ENCODE results near the gene HJURP. TPM values are rescaled to one million over a fixed set of nuclear protein-coding genes. Genes with fewer than 3 reads are reported as not detected.
"Not testable (repeated sequence)": the region's sequence is repeated elsewhere in the genome, so short reads cannot be mapped to it uniquely, and the experiment has no call there.

The HJURP gene, protein sequence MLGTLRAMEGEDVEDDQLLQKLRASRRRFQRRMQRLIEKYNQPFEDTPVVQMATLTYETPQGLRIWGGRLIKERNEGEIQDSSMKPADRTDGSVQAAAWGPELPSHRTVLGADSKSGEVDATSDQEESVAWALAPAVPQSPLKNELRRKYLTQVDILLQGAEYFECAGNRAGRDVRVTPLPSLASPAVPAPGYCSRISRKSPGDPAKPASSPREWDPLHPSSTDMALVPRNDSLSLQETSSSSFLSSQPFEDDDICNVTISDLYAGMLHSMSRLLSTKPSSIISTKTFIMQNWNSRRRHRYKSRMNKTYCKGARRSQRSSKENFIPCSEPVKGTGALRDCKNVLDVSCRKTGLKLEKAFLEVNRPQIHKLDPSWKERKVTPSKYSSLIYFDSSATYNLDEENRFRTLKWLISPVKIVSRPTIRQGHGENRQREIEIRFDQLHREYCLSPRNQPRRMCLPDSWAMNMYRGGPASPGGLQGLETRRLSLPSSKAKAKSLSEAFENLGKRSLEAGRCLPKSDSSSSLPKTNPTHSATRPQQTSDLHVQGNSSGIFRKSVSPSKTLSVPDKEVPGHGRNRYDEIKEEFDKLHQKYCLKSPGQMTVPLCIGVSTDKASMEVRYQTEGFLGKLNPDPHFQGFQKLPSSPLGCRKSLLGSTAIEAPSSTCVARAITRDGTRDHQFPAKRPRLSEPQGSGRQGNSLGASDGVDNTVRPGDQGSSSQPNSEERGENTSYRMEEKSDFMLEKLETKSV
- polyA plus RNA-seq (2013) = 21.0 and 22.2 TPM in 2 replicates

DNA sequence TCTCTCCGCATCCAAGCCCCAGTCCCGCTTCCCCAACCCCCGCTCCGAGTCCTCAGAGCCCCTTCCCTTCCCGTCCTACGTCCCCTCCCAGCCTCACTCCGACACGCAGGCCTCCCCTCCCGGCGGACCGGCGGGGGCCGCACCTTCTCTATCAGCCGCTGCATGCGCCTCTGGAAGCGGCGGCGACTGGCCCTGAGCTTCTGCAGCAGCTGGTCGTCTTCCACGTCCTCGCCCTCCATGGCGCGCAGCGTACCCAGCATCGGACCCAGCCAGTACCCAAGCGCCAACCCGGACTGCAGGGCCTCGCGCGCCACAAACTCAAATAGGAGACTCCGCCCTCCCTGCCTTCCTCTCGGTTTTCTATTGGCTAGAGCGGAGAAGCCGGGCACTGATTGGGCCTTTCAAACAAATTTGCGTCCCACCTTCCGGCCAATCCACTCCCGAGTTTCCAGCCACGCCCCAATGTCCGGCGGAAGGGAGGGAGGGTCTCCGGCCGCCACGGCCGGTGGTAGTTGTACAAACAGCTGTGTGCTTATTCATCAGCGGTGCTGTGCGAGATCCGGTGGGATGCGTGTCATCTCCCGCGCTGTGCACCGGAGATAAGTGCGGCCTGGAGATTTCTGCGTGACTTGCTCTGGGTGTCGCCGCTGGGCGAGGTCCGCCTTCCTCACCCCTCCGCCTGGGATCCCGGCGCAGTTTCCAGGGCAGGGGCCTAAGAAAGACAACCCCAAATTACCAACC, at the start of gene HJURP:
Gene HJURP, minus strand, starts transcription at position 295 of the 741 bp plus-strand sequence. Its CDS starts 35 bp downstream, at position 260.
- H3K4me2 ChIP-seq (ENCODE audit: low read length) = peak within 1 kb of the TSS; percentile 89
- H2BK120ac ChIP-seq (ENCODE audit: insufficient read depth, low read length, poor library complexity) = peak within 1 kb of the TSS; percentile 60
- H2AK5ac ChIP-seq (ENCODE audit: low read length) = peak within 1 kb of the TSS; percentile 56
- WGBS (ENCODE audit: extremely low coverage, insufficient coverage, insufficient read length) = no CpG with 5 or more reads among the region's 60 CpGs
- peaks cover 14 to 15% of the 10 kb centered on the region in 2 experiments for H3K36me3 ChIP-seq (ENCODE audit: control insufficient read depth in 1 of 2, insufficient read depth in 2 of 2, low read length in 2 of 2)
- DNase-seq = peak; percentile 91 to 96
- H3K18ac ChIP-seq (ENCODE audit: low read length) = peak within 1 kb of the TSS; percentile 99
- peak within 1 kb of the TSS; percentile 96 for H4K8ac ChIP-seq (ENCODE audit: low read depth, low read length)
- H3K4me3 ChIP-seq (ENCODE audit: low read depth, low read length) = peak within 1 kb of the TSS; percentile 98
- H4K12ac ChIP-seq (ENCODE audit: low read depth, low read length) = peak within 1 kb of the TSS; percentile 77
- peaks cover 10% of the 10 kb centered on the region for H3K79me2 ChIP-seq (ENCODE audit: control insufficient read depth, insufficient read depth, low read length, poor library complexity)
- peaks cover 2 to 3% of the 10 kb centered on the region in 2 experiments for H3K4me1 ChIP-seq (ENCODE audit: control insufficient read depth in 1 of 2, insufficient read depth in 2 of 2, low read length in 2 of 2)
- peak within 1 kb of the TSS; percentile 79 for H2BK5ac ChIP-seq (ENCODE audit: low read depth, low read length, poor library complexity)
- no peaks in the 10 kb centered on the region for H3K9me3 ChIP-seq (ENCODE audit: insufficient read depth, low read depth, low read length)
- H3K27ac ChIP-seq (ENCODE audit: low read depth, low read length) = peak within 1 kb of the TSS; percentile 30
- H3K27me3 ChIP-seq (ENCODE audit: insufficient read depth, low read length) = no peaks in the 10 kb centered on the region
- peak within 1 kb of the TSS; percentile 78 for H3K9ac ChIP-seq (ENCODE audit: low read length)
- no peak within 1 kb of the TSS for H3K23ac ChIP-seq (ENCODE audit: low read length)
- H3K79me1 ChIP-seq (ENCODE audit: low read length) = peaks cover 8% of the 10 kb centered on the region
- H2BK12ac ChIP-seq (ENCODE audit: low read length) = no peak within 1 kb of the TSS
- H4K91ac ChIP-seq (ENCODE audit: low read depth, low read length) = peak within 1 kb of the TSS; percentile 94
- H3K14ac ChIP-seq (ENCODE audit: low read length) = peak within 1 kb of the TSS; percentile 93
- peak within 1 kb of the TSS; percentile 94 for H3K4ac ChIP-seq (ENCODE audit: low read depth, low read length)
- peak within 1 kb of the TSS; percentile 98 for H2AFZ ChIP-seq (ENCODE audit: insufficient read depth, low read length, poor library complexity)

DNA sequence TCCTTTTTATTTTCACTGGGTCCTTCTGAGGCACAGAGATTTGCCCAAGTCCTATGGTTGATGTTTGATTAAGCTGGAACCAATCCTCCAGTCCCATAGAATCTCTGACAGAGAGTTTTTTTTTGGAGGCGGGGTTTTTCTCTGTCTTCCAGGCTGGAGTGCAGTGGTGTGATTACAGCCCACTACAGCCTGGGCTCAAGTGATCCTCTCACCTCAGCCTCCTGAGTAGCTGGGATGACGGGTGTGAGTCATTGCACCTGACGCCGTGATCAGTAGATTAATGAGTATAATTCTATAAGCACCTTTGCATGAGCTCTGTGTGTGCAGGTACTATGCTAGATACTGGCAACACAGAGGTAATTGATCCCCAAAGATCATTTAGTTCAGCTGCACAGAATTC, 47.5 kb upstream of the HJURP start:
- H4K91ac ChIP-seq (ENCODE audit: low read depth, low read length) = no peak overlapping the region
- DNase-seq = no peak
- no peaks in the 10 kb centered on the region for H3K4me1 ChIP-seq (ENCODE audit: control insufficient read depth in 1 of 2, insufficient read depth in 2 of 2, low read length in 2 of 2)
- H3K27ac ChIP-seq (ENCODE audit: low read depth, low read length) = no peak overlapping the region
- H3K9me3 ChIP-seq (ENCODE audit: insufficient read depth, low read depth, low read length) = peaks cover 2% of the 10 kb centered on the region
- H2AFZ ChIP-seq (ENCODE audit: insufficient read depth, low read length, poor library complexity) = no peak overlapping the region
- H3K27me3 ChIP-seq (ENCODE audit: insufficient read depth, low read length) = no peaks in the 10 kb centered on the region
- H3K9ac ChIP-seq (ENCODE audit: low read length) = no peak overlapping the region
- H4K12ac ChIP-seq (ENCODE audit: low read depth, low read length) = no peak overlapping the region
- H4K8ac ChIP-seq (ENCODE audit: low read depth, low read length) = no peak overlapping the region
- no peak overlapping the region for H3K23ac ChIP-seq (ENCODE audit: low read length)
- no peak overlapping the region for H3K14ac ChIP-seq (ENCODE audit: low read length)
- H2BK12ac ChIP-seq (ENCODE audit: low read length) = no peak overlapping the region
- no peaks in the 10 kb centered on the region for H3K79me2 ChIP-seq (ENCODE audit: control insufficient read depth, insufficient read depth, low read length, poor library complexity)
- no peak overlapping the region for H3K4me2 ChIP-seq (ENCODE audit: low read length)
- H3K18ac ChIP-seq (ENCODE audit: low read length) = no peak overlapping the region
- H2AK5ac ChIP-seq (ENCODE audit: low read length) = no peak overlapping the region
- H3K4ac ChIP-seq (ENCODE audit: low read depth, low read length) = no peak overlapping the region
- no peak overlapping the region for H2BK5ac ChIP-seq (ENCODE audit: low read depth, low read length, poor library complexity)
- no CpG with 5 or more reads among the region's 4 CpGs for WGBS (ENCODE audit: extremely low coverage, insufficient coverage, insufficient read length)
- no peak overlapping the region for H2BK120ac ChIP-seq (ENCODE audit: insufficient read depth, low read length, poor library complexity)
- H3K4me3 ChIP-seq (ENCODE audit: low read depth, low read length) = no peak overlapping the region
- H3K79me1 ChIP-seq (ENCODE audit: low read length) = no peaks in the 10 kb centered on the region
- H3K36me3 ChIP-seq (ENCODE audit: control insufficient read depth in 1 of 2, insufficient read depth in 2 of 2, low read length in 2 of 2) = no peaks in the 10 kb centered on the region

DNA sequence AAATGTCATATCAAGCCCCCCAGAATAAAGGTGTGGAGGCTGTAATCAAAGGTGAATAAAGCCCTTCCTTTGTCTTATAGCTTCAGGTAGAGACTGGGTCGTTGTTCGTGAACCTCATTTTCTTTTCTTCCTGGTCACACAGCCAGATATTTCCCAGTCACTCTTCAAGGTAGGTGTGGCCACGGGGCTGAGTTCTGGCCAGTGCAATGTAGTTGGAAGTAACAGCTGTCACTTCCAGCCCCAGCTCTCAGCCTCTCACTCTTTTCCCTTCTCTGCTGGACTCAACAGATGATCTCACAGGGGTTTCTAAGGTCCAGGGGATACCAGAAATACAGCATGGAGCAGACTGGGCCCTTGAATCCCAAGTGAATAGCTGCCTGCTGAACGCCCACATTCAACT, 47.0 kb upstream of the HJURP start:
- H2AFZ ChIP-seq (ENCODE audit: insufficient read depth, low read length, poor library complexity) = no peak overlapping the region
- H3K4me1 ChIP-seq (ENCODE audit: control insufficient read depth in 1 of 2, insufficient read depth in 2 of 2, low read length in 2 of 2) = no peaks in the 10 kb centered on the region
- no peak overlapping the region for H3K4ac ChIP-seq (ENCODE audit: low read depth, low read length)
- H3K9ac ChIP-seq (ENCODE audit: low read length) = no peak overlapping the region
- no peak overlapping the region for H3K27ac ChIP-seq (ENCODE audit: low read depth, low read length)
- H3K79me2 ChIP-seq (ENCODE audit: control insufficient read depth, insufficient read depth, low read length, poor library complexity) = no peaks in the 10 kb centered on the region
- no peak overlapping the region for H3K4me3 ChIP-seq (ENCODE audit: low read depth, low read length)
- H3K14ac ChIP-seq (ENCODE audit: low read length) = no peak overlapping the region
- H2BK12ac ChIP-seq (ENCODE audit: low read length) = no peak overlapping the region
- H3K23ac ChIP-seq (ENCODE audit: low read length) = no peak overlapping the region
- no peak overlapping the region for H3K18ac ChIP-seq (ENCODE audit: low read length)
- H3K4me2 ChIP-seq (ENCODE audit: low read length) = no peak overlapping the region
- no peak overlapping the region for H2BK5ac ChIP-seq (ENCODE audit: low read depth, low read length, poor library complexity)
- no peaks in the 10 kb centered on the region for H3K27me3 ChIP-seq (ENCODE audit: insufficient read depth, low read length)
- H4K91ac ChIP-seq (ENCODE audit: low read depth, low read length) = no peak overlapping the region
- no peaks in the 10 kb centered on the region for H3K36me3 ChIP-seq (ENCODE audit: control insufficient read depth in 1 of 2, insufficient read depth in 2 of 2, low read length in 2 of 2)
- H3K79me1 ChIP-seq (ENCODE audit: low read length) = no peaks in the 10 kb centered on the region
- peaks cover 2% of the 10 kb centered on the region for H3K9me3 ChIP-seq (ENCODE audit: insufficient read depth, low read depth, low read length)
- H2AK5ac ChIP-seq (ENCODE audit: low read length) = no peak overlapping the region
- H4K12ac ChIP-seq (ENCODE audit: low read depth, low read length) = no peak overlapping the region
- no peak overlapping the region for H2BK120ac ChIP-seq (ENCODE audit: insufficient read depth, low read length, poor library complexity)
- WGBS (ENCODE audit: extremely low coverage, insufficient coverage, insufficient read length) = no CpG with 5 or more reads among the region's 4 CpGs
- H4K8ac ChIP-seq (ENCODE audit: low read depth, low read length) = no peak overlapping the region
- DNase-seq = no peak

DNA sequence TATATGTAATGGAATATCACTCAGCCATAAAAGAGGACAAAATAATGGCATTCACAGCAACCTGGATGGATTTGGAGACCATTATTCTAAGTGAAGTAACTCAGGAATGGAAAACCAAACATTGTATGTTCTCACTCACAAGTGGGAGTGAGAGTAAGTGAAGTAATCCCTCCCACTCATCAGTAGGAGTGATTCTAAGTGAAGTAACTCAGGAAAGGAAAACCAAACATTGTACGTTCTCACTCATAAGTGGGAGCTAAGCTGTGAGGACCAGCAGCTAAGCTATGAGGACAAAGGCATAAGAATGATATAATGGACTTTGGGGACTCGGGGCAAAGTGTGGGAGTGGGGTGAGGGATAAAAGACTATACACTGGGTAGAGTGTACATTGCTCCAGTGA, 41.9 kb upstream of the HJURP start:
- H4K91ac ChIP-seq (ENCODE audit: low read depth, low read length); H4K8ac ChIP-seq (ENCODE audit: low read depth, low read length); H3K9ac ChIP-seq (ENCODE audit: low read length); H3K4me3 ChIP-seq (ENCODE audit: low read depth, low read length); H3K18ac ChIP-seq (ENCODE audit: low read length); H3K4ac ChIP-seq (ENCODE audit: low read depth, low read length); DNase-seq; H3K9me3 ChIP-seq (ENCODE audit: insufficient read depth, low read depth, low read length); H3K36me3 ChIP-seq (ENCODE audit: control insufficient read depth in 1 of 2, insufficient read depth in 2 of 2, low read length in 2 of 2); H3K4me1 ChIP-seq (ENCODE audit: control insufficient read depth in 1 of 2, insufficient read depth in 2 of 2, low read length in 2 of 2); H3K79me2 ChIP-seq (ENCODE audit: control insufficient read depth, insufficient read depth, low read length, poor library complexity); H2BK5ac ChIP-seq (ENCODE audit: low read depth, low read length, poor library complexity); H2BK12ac ChIP-seq (ENCODE audit: low read length); H2BK120ac ChIP-seq (ENCODE audit: insufficient read depth, low read length, poor library complexity); H3K4me2 ChIP-seq (ENCODE audit: low read length); H2AK5ac ChIP-seq (ENCODE audit: low read length); H3K27me3 ChIP-seq (ENCODE audit: insufficient read depth, low read length); H3K23ac ChIP-seq (ENCODE audit: low read length); H3K79me1 ChIP-seq (ENCODE audit: low read length); H3K27ac ChIP-seq (ENCODE audit: low read depth, low read length); H4K12ac ChIP-seq (ENCODE audit: low read depth, low read length); H2AFZ ChIP-seq (ENCODE audit: insufficient read depth, low read length, poor library complexity); H3K14ac ChIP-seq (ENCODE audit: low read length): not testable (repeated sequence)
- WGBS (ENCODE audit: extremely low coverage, insufficient coverage, insufficient read length) = no CpG with 5 or more reads among the region's 2 CpGs
